ENCODE results near the gene JAKMIP1.
"Not testable (repeated sequence)": the region's sequence is repeated elsewhere in the genome, so short reads cannot be mapped to it uniquely, and the experiment has no call there.

Gene JAKMIP1

DNA sequence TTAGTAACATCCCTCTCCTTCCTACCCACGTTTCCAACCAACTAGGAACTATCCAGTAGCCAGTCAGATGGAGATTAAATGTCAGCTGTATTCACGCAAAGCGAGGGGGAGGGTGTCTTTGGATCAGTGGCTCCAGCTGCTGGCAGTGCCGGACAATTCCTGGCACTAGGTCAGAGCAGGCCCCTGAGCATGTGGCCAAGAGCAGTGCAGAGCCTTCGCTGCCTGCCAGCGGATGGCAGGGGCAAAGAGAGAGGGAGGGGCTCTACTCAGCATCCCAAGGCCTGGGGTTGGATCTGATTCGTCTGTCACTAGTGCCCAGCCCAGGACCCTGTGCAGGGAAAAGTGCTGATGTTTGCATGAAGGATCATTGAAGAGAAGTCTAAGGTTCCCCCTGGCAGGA lies 28.7 kb upstream of the JAKMIP1 start:
- no peak for DNase-seq (ENCODE audit: low read depth)

DNA sequence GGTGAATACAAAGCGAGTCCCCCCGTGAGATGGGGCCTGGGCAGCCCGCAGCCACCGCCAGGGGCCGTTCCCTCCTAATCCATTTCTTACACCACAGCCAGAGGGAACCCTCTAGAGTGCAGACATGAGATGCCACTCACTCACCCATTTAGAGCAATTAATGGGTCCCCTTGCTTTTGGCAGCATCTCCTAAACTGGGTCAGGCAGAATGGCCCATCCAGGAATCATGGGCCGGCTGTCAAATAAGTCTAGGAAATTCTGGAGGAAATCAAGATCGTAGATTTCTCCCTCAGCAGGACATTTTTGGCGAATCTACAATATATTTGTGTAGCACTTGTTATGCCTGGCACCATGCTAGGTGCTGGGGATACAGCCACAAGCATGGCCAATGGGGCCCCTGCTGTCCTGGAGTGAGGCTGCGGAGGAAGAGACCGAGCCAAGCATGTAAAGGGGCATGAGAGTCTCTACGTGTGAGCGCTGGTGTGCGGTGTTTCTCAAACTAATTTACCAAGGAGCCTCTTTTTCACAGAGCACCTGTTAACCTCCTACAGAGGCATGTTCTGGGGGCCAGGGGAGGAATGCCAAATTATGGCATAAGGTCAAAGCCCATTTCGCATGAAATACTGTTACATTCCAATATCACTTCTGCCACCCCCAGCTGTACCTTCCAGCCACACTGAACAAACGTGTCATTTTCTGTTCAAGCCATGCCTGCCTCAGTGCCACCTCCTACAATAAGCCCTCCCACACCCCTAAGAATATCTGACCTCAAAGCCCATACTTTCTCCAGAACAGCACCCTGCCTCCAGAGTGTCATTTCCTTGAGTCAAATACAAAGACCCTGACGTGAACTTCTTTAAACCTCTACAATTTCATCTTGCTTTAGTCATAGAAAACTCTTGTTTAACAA lies 28.1 kb upstream of the JAKMIP1 start:
- DNase-seq (ENCODE audit: low read depth): no peak

DNA sequence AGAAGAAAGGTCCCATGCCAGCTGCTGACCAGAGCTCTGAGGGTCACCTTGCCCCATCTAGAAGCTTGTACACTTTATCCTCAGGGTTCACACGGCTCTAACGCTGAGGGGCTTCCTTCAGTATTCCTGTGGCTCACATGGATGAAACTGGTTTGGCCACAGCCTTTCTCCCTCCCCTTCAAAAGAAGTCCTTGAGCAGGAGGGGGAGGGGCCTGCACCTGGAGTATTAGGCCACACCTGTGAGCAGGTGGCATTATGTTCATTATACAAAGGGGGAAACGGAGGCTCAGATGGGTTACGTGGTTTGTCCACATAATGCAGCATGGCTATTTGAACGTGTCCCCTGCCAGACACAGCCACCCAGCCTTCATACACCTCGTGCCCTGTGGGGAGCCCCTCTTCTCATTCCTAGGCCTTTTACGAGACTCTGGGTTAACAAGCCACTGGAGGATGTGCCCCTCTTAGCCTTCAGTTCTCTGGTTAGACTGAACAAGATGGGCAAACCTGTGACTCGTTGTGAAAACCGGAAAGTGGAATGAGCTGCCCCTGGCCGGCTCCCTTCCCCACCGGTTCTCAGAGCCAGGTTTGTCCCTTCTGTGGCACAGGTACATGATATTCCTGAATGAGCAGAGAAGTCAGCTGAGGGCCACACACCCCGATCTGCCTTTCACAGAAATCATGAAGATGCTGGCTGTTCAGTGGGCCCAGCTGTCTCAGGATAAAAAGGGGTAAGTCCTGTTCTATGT lies 27.2 kb upstream of the JAKMIP1 start:
- no peak for DNase-seq (ENCODE audit: low read depth)

DNA sequence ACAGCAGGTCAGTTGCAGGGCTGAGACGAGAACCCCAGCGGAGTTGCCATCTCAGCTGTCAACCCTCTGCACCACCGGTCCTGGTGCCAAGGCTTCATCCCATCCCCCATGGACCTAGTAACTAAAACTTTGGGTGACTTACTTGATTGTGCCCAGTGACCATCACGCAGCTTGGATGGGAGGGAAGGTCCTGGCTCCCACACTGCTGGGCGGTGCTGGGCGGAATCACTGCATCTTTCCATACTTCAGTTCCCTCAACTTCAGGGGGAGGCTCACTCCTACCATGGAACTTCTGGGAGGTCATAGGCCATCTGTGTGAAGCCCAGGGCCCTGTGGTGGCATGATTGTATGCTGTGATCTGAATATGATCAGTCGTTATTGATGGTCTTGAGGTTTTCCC lies 26.2 kb upstream of the JAKMIP1 start:
- DNase-seq (ENCODE audit: low read depth): no peak

DNA sequence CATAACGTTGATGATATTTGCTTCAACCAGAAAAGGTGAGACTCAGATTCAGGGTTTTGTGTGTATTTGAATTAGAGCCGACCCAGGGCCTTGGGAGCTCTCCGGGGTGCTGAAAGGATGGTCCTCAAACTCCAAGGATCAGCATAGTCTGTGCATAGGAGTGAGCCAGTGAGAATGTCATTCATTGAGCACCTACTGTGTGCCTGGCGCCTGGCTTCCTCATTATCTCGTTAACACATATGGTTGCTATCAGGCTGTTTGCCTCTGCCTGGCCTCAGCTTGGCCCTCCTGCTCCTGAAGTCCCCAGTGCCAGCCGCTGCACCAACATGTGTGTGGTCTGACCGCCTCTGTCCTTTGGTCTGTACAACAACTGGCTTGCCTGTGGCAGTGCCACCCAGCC lies 25.1 kb upstream of the JAKMIP1 start:
- no peak for DNase-seq (ENCODE audit: low read depth)

DNA sequence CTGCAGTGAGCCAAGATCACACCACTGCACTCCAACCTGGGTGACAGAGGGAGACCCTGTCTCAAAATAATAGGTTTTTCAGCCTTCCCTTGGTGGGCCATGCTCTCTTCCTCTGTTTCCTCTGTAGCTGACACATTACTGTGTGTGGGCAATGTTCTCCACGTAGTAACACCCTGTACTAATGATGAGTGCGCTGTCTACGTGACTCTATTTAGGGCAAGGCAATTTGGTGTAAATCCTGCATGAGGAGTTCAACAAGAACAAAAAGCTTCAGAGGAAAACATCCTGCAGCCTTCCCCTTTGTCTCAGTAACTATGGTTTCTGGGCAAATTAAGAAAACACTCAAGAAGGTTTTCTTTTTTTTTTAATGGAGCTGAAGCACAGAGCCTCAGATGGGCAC lies 24.4 kb upstream of the JAKMIP1 start:
- DNase-seq (ENCODE audit: low read depth): no peak

DNA sequence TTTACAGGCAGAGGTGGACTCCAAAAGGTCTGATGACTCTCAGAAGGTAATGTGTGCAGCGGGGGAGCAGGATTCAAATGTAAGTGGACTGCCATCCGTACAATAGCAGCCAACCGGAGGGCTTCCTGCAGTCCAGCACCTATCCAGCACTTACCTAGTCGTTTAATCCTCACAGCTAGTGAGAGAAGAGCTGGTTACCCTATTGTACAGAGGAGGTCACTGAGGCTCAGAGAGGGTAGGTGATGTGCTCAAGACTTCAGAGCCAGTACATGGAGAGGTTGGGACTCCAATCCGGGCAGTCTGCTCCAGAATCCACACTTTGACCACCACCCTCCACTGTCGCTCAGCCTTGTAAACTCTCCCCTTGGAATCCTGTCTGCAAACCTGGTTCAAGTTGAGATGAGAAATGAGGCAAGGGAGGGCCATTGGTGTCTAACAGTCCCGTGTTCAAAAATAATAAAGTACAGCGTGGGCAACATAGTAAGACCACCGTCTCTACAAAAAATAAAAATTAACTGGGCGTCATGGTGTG lies 22.5 kb upstream of the JAKMIP1 start:
- no peak for DNase-seq (ENCODE audit: low read depth)

DNA sequence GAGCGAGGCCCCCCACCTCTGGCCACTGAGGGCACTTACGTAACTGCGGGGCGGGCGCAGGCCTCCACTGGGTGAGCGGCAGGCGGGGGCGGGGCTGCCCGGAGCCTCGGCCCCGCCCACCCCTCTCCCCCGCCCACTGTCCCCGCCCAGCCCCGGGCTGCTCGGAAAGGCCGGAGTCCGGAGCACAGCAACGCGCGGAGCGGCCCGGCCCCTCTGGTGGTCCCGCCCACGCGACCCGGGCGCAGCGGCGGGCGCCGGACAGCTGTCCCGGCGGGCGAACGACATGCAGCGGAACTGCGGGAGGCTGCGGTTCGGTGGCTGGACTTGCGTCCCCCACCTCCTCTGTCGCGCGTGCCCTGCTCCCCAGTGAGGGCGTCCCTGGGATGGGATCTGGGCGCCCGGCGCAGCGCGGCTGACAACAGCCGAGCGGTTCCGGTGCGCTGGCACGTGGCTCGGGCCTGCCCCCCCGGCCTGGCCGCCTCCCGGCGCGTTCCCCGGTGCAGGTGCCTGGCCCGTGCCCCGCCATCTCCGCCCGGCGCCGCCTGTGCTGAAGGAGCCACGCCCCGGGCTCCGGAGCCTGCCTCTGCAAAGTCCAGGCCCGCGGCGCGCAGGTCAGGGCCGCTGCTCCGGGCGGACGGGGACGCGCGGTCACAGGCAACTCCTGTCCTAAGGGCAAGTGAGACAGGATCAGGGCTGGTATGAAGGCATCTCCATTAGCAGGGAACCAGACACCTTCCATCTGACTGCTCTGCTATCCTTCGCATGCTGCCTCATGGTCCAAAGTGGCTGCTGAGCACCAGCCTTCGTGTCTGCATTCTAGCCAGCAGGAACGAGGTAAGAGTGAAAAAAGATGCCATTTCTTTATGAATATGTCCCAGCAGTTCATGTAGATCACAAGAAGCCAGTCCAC lies 21.8 kb upstream of the JAKMIP1 start:
- no peak for DNase-seq (ENCODE audit: low read depth)

DNA sequence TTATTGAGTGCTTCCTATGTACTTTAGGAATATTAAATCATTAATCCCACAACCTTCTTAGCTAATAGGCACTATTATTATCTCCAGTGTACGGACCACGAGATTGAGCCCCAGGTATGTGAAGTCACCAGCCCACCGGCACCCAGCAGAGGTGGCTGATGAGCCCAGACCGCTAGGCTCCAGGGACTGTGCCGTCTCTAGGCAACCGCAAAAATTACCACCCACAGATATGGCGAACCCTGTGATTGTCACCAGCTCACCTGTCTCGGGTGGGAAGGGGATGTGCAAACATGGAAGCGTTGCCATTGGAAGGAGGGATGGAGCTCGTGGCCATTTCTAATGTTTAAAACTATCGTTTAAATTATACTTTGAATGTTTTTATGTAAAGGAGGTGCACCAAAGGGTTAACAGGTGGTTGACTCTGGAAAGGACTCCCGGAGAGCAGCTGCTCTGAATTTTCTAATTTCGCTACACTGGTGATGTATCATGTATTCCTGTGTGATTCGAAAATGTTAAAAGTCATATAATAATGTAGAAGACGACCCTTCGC lies 21.0 kb upstream of the JAKMIP1 start:
- no peak for DNase-seq (ENCODE audit: low read depth)

DNA sequence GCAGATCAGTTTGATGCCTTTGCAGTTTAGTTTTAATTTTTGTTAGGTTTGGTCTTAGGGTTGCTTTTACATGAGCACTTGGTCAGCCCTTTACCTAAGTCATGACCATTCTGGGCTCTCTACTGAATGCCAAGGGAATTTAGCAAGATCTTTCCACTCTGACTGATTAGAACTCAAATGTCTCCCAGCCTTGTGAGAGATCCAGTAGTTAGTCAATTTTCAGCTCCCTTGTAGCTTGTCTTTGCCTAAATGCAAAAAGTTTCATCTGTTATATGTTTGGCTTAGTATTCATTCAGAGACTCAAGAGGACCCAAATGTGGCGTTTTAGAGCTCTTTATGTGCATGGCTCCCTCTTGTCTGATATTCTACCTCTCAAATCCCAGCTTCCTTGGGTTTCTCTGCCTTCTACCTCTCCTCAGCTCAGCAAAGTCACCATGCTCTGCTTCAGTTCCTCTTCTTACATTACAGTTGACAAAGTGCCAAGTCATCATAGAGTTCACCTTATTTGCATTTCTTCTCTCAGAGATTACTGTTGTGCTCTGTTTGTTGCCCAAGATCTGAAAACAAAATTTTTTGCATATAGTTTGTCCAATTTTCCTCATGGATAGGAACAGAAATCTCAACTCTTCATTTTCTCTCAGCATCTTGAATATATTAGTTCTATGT lies 17.5 kb upstream of the JAKMIP1 start:
- no peak for DNase-seq (ENCODE audit: low read depth)

DNA sequence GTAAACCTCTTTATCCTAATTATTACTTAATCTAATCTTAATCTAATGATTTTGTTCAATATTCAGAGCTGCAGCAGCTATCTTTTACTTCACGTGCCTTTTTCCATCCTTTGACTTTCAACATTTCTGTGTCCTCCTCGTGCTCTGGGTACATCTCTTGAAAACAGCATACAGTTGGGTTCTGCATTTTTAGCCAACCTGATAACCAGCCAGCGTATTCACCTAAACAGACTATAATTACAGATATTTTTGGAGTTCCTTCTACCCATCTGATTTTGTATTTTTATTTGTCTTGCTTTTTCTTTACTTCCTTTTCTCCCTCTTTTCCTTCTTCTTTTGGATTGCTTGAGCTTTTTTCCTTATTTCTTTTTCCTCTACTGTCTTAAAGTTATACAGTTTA lies 16.2 kb upstream of the JAKMIP1 start:
- no peak for DNase-seq (ENCODE audit: low read depth)

DNA sequence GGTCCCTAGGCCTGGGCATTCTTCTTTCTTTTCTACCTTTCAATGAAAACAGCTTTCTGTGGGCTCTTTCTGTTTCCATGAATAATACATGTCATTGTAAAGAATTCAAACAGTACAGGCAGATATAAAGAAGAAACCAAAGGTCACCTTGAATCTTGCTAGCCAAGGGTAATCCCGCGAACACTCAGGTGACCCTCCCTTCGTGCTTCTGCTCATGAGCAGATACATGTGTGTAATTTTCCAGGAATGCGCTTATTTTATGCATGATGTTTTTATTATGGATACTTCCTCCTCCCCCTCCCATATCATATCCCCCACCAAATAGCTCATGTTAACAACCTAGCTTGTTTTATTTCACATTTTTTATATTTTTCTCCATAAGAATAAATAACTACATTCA lies 9.6 kb upstream of the JAKMIP1 start:
- DNase-seq (ENCODE audit: low read depth): no peak

DNA sequence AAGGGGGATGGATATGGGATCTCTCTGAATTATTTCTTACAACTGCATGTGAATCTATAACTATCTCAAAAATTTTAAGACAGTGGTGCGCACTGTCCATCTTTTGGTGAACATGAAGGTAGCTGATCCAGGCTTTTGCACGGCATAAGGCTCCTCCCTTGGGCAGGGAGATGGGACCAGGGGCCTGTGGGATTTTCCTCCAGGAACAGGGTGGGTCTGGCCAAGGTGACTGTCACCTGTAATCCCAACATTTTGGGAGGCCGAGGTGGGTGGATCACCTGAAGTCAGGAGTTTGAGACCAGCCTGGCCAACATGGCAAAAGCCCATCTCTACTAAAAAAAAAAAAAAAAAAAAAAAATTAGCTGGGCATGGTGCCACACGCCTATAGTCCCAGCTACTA lies 8.9 kb upstream of the JAKMIP1 start:
- not testable (repeated sequence) for DNase-seq (ENCODE audit: low read depth)

DNA sequence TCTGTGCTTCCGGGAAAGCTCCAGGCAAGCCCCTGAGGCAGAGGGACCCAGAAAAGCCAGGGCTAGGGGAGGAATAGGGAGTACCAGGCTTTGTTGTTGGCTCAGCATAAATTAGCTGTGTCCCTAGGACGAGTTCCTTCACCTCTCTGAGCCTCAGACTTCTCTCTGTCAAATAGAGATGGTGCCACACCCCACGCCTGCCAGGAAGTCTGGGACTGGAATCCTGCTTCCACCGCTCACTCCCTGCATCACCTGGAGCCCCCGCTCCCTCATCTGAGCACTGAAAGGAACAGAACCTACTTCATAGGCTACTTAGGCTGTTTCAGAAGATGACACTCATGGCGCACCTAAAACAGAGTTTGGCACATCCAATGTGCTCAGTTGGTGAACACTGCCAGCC lies 8.1 kb upstream of the JAKMIP1 start:
- DNase-seq (ENCODE audit: low read depth): no peak

DNA sequence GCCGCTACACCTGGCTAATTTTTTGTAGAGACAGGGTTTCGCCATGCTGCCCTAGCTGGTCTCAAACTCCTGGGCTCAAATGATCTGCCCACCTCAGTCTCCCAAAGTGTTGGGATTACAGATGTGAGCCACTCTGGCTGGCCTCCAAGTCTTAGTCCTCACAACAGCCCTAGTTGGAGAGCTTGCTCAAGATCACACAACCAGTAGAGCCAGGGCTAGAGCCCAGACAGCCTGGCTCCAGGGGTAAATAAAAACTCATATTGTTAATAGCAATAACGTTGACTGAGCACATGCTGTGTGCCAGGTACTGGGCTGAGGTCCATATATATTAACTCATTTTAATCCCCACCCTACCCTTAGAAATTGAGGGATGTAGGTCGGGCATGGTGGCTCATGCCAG lies 7.3 kb upstream of the JAKMIP1 start:
- no peak for DNase-seq (ENCODE audit: low read depth)

DNA sequence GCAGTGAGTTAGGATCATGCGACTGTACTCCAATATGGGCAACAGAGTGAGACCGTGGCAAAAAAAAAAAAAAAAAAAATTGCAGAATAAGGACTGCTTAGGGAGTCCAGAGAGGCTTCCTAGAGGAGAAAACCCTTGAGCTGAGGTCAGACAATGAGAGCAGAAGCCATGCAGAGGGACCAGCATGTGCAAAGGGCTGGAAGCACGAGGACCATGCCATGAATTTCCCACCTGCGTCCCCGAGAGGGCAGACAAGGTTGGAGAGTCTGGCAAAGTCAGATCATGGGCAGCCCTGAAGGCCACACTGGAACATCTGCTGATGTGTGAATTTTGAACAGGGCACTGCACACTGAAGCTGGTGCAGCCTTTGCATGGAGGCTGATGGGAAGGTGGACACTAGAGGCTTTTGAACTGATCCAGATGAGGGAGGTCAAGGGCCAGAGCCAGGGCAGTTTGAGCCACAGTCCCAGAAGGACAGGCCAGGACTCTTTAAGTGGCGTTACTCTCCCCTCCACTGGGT lies 6.5 kb upstream of the JAKMIP1 start:
- DNase-seq (ENCODE audit: low read depth): no peak

DNA sequence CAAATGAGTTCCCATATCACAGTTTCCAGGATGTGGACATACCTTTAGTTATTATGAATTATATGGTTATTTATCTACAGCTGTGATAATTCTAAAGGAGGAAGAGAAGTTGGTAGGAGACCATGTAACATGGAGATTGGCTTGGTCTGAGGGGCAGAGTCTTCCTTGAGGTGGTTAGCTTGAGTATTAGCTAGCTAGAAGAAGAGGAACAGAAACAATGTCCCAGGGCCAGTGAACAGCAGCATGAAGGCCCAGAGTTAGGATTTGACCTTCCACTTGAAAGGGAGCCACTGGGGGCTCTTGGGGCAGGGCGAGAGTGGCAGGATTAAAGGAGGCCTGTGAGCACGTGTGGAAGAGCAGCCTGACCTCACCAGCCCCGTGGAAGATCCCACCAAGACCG lies 5.6 kb upstream of the JAKMIP1 start:
- DNase-seq (ENCODE audit: low read depth): no peak

DNA sequence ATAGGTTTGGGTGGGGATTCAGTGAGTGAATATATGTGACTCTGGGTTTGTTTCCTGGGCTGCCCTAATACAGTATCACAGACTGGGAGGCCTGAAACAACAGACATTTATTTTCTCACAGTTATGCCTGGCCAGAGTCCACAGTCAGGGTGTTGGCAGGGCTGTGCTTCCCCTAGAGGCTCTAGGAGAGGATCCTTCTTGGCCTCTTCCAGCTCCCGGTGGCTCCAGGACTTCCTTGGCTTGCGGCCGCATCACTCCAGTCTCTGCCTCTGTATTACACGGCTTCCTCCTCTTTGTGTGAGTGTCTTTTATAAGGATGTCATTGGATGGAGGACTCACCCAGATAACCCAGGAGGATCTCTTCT lies 5.2 kb upstream of the JAKMIP1 start:
- no peak for DNase-seq (ENCODE audit: low read depth)

DNA sequence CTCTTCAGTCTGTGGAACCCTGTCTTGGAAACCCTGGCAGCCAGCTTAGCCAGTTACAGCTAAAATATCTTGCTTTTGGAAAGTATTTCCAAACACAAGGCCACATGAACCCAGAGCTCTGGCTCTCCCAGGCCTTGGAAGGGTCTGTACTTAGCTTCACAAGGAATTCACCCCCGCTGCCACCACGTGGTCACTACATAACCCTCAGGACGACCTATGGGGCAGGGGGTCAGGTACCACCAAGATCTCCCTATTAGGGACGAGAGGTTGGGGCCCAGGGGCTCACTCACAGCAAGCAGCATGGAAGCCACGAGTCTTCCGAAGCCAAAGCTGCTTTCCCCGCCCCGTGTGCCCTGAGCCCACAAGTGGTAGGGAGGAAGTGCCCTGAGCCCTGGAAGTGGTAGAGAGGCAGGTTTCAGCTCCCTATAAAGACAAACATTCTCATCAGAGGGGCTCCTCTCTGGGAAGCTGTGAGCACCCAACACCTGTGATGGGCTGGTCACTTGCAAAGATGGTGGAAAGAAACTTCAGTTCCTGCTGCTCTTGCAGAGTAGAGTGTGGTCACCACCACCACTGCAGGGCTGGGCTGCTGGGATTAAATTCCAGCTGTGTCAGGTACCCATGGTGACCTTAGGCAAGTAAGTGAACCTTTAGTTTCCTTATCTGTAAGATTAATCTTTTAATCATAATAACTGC lies 4.7 kb upstream of the JAKMIP1 start:
- DNase-seq (ENCODE audit: low read depth): no peak

DNA sequence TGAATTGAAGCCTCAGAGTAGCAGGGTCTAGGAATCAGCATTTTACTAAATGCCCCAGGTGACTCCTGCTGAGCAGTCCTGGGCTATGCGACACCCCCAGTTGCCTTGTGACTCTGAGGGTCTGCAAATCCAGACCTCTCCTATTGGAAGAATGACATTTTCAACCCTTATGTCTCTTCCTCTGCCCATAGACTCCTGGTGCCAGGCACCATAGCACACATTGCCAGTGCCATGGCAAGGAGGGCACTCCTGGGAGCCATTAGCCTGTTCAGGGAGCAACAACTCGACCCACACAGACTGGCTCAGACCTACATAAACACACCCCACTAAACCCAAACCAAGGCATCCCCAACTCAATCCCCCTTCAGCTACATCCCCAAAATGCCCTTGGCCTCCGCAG lies 3.7 kb upstream of the JAKMIP1 start:
- no peak for DNase-seq (ENCODE audit: low read depth)

Measured in ELR (cell line).